Immature natural killer cell (primary cell): Measurements from ENCODE around the gene CDC25C. TPM values are rescaled to one million over a fixed set of nuclear protein-coding genes. Genes with fewer than 3 reads are reported as not detected.
A peak's percentile ranks its signal among the peaks of the same experiment; 100 is the strongest.
"Not testable (repeated sequence)": the region's sequence is repeated elsewhere in the genome, so short reads cannot be mapped to it uniquely, and the experiment has no call there.

Experiments used
- DNase-seq, 3 donors: peaks; one replicate each; pipeline ENCODE4 v3.0.0; 2022; ENCODE audit warnings: mixed read lengths in 1 of 3
- H3K27ac Mint-ChIP-seq, 6 donors: one replicate each; pipeline ENCODE4 v1.8.0; 2020; ENCODE audit warnings: mixed read lengths in 6 of 6, mild to moderate bottlenecking in 5 of 6, inconsistent platforms in 4 of 6, moderate library complexity in 3 of 6
- H3K27me3 Mint-ChIP-seq, 3 donors: one replicate each; pipeline ENCODE4 v1.8.0; 2020 to 2021; ENCODE audit warnings: low read depth in 3 of 3, mild to moderate bottlenecking in 3 of 3, mixed read lengths in 3 of 3, moderate library complexity in 3 of 3, inconsistent platforms in 1 of 3
- H3K36me3 Mint-ChIP-seq, 3 donors: one replicate each; pipeline ENCODE4 v1.8.0; 2020; ENCODE audit warnings: mixed read lengths in 3 of 3, inconsistent platforms in 2 of 3, mild to moderate bottlenecking in 2 of 3
- H3K4me1 Mint-ChIP-seq, 2 donors: one replicate each; pipeline ENCODE4 v1.8.0; 2020; ENCODE audit warnings: inconsistent platforms in 2 of 2, mild to moderate bottlenecking in 2 of 2, mixed read lengths in 2 of 2, moderate library complexity in 1 of 2
- H3K4me3 Mint-ChIP-seq, 5 donors: one replicate each; pipeline ENCODE4 v1.8.0; 2020; ENCODE audit warnings: mild to moderate bottlenecking in 5 of 5, mixed read lengths in 5 of 5, inconsistent platforms in 3 of 5, moderate library complexity in 3 of 5
- H3K9me3 Mint-ChIP-seq, 6 donors: one replicate each; pipeline ENCODE4 v1.8.0; 2020; ENCODE audit warnings: mild to moderate bottlenecking in 6 of 6, mixed read lengths in 6 of 6, inconsistent platforms in 4 of 6, moderate library complexity in 3 of 6
- polyA plus RNA-seq, 3 donors: library from polyadenylated mRNA; unstranded; fragments of 300-500 nt; fragmentation: Illumina TruSeq; gene quantifications; one replicate each; pipeline ENCODE4 v1.2.3, GENCODE V29; 2021

The CDC25C gene
- polyA plus RNA-seq, 3 donors from 2014 or later, result 0.19 to 2.3 (median 0.57) TPM

DNA sequence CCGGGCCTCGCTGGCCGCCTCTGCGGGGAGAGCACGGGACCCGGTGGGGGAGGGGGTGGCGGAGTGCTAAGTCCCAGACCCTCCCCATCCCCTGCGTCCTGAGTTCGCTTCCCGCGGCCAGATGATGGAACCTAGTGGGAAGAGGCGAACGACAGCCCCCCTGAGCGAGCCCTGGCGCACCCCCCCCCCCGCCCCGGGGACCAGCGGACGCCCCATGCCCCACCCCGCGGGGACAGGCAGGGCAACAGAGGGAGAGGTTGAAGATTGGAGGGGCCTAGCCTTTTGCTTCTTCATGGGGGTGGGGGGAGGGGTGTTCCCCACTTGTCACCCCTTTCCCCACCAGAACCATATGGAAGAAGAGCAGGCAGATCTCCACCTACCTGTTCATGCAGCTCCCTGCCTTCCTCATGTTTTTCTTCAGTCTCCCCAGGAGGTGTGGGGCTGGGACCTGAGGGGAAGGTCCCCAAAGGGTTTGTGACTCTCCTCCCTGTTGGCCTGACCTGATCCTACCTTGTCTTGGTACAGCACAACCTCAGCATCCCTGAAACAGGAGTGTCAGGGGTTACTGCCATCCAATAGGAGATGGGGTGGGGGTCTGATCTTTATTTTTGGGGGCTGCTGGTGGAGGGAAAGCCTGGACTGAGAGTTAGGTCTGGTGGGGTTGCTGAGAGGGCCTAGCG is 6.9 kb upstream of the CDC25C start:
- peak in 1 of 3 donors; percentile 9 for DNase-seq
- H3K4me1 Mint-ChIP-seq, result peaks cover 35 to 44% of the 10 kb centered on the region in 2 donors
- H3K9me3 Mint-ChIP-seq, result peaks cover 0 to 2% (median 0%) of the 10 kb centered on the region in 6 donors
- peaks cover 0 to 10% (median 7%) of the 10 kb centered on the region in 3 donors for H3K36me3 Mint-ChIP-seq
- H3K27ac Mint-ChIP-seq, result peak overlapping the region; percentile 85 to 99 (median 94)
- peak overlapping the region; percentile 90 to 97 (median 94) for H3K4me3 Mint-ChIP-seq
- peaks cover 14 to 22% (median 17%) of the 10 kb centered on the region in 3 donors for H3K27me3 Mint-ChIP-seq

DNA sequence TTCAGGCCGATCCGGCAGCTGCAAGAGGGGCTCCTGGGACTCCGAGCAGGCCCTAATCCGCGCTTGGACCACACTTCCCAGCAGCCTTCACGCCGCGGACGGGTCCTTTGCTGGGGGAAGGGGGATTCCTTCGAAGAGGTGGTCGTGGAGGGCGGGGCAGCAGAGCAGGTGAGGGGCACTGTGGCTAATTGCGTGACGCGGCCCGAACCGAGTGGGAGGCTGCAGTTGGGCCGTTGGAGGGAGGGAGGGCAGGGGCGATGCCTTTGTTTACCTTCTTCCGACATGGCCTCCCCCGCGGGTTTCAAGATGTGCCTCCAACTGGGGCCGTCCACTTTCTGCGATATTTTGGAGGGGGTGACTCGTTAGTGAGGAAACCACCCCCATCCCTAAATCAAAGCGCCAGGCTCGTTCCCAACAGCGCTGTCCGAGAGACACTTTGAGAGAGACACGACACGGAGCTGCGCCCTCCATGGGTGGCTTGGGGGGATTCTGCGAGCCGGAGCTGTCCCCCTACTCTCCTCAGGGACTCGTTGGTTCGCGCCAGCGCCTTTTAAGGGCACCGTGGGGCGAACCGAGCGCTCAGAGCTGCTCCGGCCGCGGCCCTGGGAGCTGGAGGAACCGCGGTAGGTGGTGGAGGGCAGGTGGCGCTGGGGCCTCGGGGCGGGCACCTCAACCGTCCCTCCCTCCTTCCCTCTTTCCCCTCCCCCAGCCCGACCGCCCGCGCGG is 6.2 kb upstream of the CDC25C start, which contains the start of gene FAM53C:
Gene FAM53C, plus strand, starts transcription at position 582 of the 726 bp plus-strand sequence. CDS start 3,070 bp downstream, outside the sequence.
- H3K4me1 Mint-ChIP-seq, result peaks cover 36 to 44% of the 10 kb centered on the region in 2 donors
- H3K4me3 Mint-ChIP-seq, result peak within 1 kb of the TSS; percentile 93 to 97 (median 94)
- H3K27me3 Mint-ChIP-seq, result peaks cover 14 to 22% (median 17%) of the 10 kb centered on the region in 3 donors
- peak within 1 kb of the TSS; percentile 94 to 100 (median 99) for H3K27ac Mint-ChIP-seq
- DNase-seq, result peak; percentile 93 to 95 (median 94)
- H3K36me3 Mint-ChIP-seq, result peaks cover 0 to 7% (median 4%) of the 10 kb centered on the region in 3 donors
- H3K9me3 Mint-ChIP-seq, result peaks cover 0 to 2% (median 0%) of the 10 kb centered on the region in 6 donors

DNA sequence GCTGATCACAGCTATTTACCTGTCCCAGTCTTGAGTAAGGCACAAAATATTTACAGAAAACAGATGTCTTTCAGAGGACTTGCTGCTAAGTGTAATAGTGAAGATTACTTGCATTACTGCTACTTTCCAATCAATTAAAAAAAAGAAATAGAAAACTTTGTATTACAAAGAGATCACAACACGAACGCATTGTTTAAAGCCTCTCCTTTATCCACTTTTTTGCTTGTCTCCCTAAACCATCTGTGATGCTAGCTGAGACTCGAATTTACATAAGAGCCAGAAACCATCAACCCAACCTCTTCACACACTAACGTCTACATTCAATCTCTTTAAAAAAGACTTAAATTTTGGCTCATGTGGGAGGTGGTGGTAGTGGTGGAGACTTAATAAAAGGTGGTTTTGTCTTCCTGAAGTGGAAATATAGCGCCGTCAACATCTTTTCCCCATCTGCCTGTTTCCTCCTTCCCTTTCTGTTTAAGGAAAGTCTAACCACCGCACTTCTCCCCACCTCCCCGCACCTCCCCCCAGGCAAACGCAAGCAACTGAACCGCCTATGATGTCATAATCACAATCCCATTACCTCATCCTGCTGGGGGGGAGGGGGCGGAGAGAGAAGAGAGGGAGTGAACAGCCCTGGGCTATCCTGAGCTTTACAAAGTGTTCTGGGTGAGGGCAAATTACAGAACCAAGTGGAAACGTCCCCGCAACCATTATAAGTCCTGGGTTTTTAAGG is 5.5 kb upstream of the CDC25C start:
- peaks cover 0 to 7% (median 4%) of the 10 kb centered on the region in 3 donors for H3K36me3 Mint-ChIP-seq
- peaks cover 0 to 2% (median 0%) of the 10 kb centered on the region in 6 donors for H3K9me3 Mint-ChIP-seq
- H3K4me1 Mint-ChIP-seq, result peaks cover 39 to 46% of the 10 kb centered on the region in 2 donors
- peak overlapping the region; percentile 94 to 100 (median 99) for H3K27ac Mint-ChIP-seq
- no peak for DNase-seq
- peaks cover 14 to 22% (median 17%) of the 10 kb centered on the region in 3 donors for H3K27me3 Mint-ChIP-seq
- peak overlapping the region; percentile 91 to 97 (median 94) for H3K4me3 Mint-ChIP-seq

DNA sequence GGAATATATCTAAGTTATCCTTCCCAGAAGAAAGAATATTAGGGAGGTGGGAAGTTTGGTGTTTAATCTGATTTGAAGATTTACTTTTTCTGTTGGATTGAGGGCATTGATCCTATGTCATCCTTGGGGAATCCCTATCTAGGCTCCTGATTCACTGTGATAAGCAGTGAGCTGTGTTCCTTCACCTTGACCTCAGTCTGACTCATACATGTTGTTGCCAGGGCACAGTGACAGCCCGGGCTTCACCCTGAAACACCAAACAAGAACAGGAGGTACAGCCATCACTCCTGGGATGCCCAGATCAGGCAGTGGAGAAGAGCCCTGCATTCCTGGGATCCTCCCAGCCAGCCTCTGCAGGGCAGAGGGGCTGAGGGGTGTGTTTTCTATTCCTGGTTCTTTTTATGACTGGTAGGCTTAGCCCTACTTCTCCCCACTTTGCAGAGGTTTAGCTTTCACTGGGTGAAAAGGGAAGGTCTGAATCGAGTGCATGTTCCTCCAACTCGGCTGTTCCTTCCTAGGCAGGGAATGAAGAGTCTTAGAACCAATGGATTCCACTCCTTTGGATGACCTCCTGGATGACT is 3.4 kb upstream of the CDC25C start:
- no peaks in the 10 kb centered on the region for H3K36me3 Mint-ChIP-seq
- H3K27ac Mint-ChIP-seq, result peak overlapping the region in 1 of 6 donors; percentile 37
- DNase-seq, result no peak
- peaks cover 16 to 28% (median 20%) of the 10 kb centered on the region in 3 donors for H3K27me3 Mint-ChIP-seq
- peaks cover 44 to 45% of the 10 kb centered on the region in 2 donors for H3K4me1 Mint-ChIP-seq
- no peak overlapping the region for H3K4me3 Mint-ChIP-seq
- peaks cover 0 to 2% (median 0%) of the 10 kb centered on the region in 6 donors for H3K9me3 Mint-ChIP-seq

DNA sequence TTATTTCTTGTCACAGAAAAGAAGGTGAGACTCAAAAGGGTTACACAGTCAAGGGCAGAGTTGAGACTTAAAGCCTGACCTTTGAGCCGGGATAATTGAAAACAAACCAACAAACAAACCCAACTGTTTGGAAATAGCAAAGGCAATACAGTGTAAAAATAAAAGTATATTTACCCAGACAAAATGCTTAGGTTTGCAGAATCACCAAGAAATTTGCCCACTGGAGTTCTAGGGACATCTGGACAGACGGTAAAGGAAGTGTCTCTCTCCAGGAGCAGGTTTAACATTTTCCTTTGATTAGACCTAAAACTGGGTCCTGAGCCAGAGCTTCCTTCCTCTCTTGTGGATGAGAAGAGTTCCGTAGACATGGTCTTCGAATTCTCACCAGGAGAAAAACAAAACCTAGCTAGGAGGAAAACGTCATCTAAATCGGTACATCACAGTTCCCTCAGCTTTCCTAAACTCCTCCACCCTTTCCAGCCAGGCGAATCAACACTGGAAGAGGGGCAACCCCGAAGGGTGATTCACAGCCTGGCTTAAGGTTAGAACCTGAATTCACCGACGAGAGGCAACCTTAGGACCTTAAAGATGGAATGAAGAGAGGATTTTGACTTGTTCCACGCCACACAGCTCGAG is 673 bp downstream of the CDC25C start:
- peaks cover 0 to 2% (median 0%) of the 10 kb centered on the region in 6 donors for H3K9me3 Mint-ChIP-seq
- no peaks in the 10 kb centered on the region for H3K36me3 Mint-ChIP-seq
- H3K4me3 Mint-ChIP-seq, result peak overlapping the region; percentile 87 to 93 (median 90)
- H3K4me1 Mint-ChIP-seq, result peaks cover 19 to 23% of the 10 kb centered on the region in 2 donors
- H3K27ac Mint-ChIP-seq, result peak overlapping the region in 4 of 6 donors; percentile 46 to 64 (median 62)
- DNase-seq, result no peak
- H3K27me3 Mint-ChIP-seq, result peaks cover 2 to 6% (median 2%) of the 10 kb centered on the region in 3 donors

DNA sequence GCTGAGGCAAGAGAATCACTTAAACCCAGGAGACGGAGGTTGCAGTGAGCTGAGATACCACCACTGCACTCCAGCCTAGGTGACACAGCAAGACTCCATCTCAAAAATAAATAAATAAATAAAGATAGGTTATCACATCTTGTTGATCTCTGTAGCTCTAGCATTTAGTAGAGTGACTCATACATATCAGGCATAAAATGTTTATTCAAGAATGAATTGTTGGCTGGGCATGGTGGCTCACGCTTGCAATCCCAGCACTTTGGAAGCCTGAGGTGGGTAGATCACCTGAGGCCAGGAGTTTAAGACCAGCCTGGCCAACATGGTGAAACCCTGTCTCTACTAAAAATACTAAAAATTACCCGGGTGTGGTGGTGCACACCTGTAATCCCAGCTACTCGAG is 13.4 kb downstream of the CDC25C start:
- DNase-seq, H3K4me3 Mint-ChIP-seq, H3K27me3 Mint-ChIP-seq, H3K9me3 Mint-ChIP-seq, H3K36me3 Mint-ChIP-seq, H3K4me1 Mint-ChIP-seq, H3K27ac Mint-ChIP-seq: not testable (repeated sequence)

DNA sequence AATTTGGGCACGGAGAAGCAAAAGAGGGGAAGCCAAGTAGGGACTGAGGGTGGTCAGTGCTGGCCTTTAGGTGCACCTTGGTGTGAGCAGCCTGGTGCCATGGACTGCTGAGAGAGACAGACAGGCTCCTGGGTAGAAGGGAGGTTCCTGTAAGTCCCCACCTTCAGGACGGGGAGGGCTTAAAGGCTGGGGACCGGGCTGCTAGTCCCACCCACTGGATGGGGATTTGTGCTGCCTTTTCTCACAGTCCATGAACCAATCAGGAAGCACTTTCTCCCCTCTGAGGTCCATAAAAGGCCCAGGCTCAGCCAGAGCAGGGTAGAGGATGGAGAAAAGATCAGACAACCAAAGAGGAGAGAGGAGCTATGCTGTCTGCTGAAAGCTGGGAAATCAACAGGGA is 15.2 kb downstream of the CDC25C start:
- Mint-ChIP-seq H3K9me3 (no peaks in the 10 kb centered on the region), H3K4me3 (no peak overlapping the region), H3K27ac (no peak overlapping the region), H3K27me3 (peaks cover 0 to 1% (median 0%) of the 10 kb centered on the region in 3 donors), H3K4me1 (no peaks in the 10 kb centered on the region), H3K36me3 (no peaks in the 10 kb centered on the region)
- no peak for DNase-seq

DNA sequence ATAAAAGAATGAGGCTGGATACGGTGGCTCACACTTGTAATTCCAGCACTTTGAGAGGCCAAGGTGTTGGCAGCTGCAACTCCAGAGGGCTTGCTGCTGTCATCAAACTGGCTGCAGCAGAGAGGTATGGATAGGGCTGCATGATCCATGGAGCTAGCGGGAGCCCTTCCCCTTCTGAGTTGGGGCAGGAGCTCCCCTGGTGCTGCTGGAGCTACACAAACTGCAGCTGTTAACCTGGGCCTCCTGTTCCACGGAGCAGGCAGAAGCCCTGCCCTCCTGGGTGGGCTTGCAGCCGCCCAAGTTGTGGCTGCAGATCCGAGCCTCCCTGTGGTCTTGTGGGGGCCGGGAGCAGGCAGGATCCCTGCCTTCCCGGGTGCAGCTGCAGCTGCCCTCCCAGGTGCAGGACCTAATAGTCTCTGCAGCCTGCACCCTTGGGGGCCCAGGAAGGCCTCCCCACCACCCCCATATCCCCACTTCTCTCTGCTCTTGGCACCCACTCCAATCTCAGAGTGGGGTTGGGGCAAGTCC is 15.8 kb downstream of the CDC25C start:
- no peaks in the 10 kb centered on the region for H3K9me3 Mint-ChIP-seq
- no peaks in the 10 kb centered on the region for H3K36me3 Mint-ChIP-seq
- peaks cover 0 to 1% (median 0%) of the 10 kb centered on the region in 3 donors for H3K27me3 Mint-ChIP-seq
- H3K4me1 Mint-ChIP-seq, result no peaks in the 10 kb centered on the region
- no peak for DNase-seq
- no peak overlapping the region for H3K27ac Mint-ChIP-seq
- H3K4me3 Mint-ChIP-seq, result no peak overlapping the region

DNA sequence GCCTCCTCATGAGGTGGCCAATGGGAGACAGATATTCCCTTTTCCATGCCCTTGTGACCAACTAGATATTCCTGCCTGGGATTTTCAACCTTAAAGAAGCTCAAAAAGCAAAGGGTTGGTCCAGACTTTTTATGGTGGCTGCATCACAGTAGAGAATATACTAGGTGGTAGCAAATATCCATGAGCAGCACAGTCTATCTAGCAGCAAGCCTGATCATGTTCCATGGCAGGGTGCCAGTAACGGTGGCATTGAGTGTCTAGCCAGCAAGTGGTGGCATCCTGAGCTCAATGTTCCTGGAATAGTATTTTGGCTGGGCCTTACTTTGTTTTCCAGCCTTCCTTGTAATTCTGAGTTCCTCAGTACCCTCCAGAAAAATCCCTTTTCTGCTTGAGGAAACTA is 25.8 kb downstream of the CDC25C start:
- Mint-ChIP-seq H3K36me3 (no peaks in the 10 kb centered on the region), H3K4me1 (no peaks in the 10 kb centered on the region), H3K27ac (no peak overlapping the region), H3K4me3 (no peak overlapping the region), H3K27me3 (peaks cover 0 to 3% (median 0%) of the 10 kb centered on the region in 3 donors), H3K9me3 (no peaks in the 10 kb centered on the region)
- DNase-seq, result no peak

DNA sequence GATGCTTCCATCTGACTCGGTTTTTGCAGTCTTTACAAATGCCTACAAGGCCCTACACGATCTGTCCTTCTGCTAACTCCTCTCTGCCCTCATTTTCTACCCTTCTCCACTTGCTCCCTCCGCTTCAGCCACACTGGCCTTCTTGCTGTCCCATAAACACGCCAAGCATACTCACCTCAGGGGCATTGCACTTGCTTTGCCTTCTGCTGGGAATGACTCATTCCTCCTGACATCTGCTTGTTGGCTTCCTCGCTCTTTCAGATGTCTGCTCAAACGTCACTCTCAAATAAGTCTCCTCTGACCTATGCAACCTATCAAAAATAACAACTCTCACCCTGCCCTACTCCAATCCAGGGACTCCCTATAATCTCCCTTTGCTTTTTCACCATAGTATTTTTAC is 28.2 kb downstream of the CDC25C start:
- Mint-ChIP-seq H3K36me3 (no peaks in the 10 kb centered on the region), H3K9me3 (no peaks in the 10 kb centered on the region), H3K4me3 (no peak overlapping the region), H3K27me3 (peaks cover 0 to 3% (median 0%) of the 10 kb centered on the region in 3 donors), H3K27ac (no peak overlapping the region), H3K4me1 (no peaks in the 10 kb centered on the region)
- DNase-seq, result no peak

DNA sequence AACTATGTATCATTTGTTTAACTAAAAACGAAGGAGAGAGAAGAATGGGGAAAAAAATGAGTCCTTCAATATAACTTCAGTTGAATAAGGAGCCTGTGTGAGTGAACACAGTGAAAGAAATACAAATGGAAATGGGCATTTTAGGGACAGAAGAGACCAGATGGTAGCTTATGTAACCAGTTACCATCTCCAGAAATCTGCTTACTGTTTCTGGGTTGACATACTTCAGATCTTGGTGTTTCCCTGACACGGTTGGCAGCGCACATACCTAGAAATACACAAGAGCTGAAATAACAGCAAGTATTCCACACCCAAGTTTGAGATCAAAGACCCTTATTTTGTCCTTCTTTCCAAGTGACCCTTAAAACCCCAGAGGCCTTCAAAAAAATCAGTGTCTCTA is 42.3 kb downstream of the CDC25C start:
- no peak for DNase-seq
- Mint-ChIP-seq H3K4me1 (no peaks in the 10 kb centered on the region), H3K27ac (no peak overlapping the region), H3K27me3 (no peaks in the 10 kb centered on the region), H3K4me3 (no peak overlapping the region), H3K9me3 (no peaks in the 10 kb centered on the region), H3K36me3 (no peaks in the 10 kb centered on the region)

DNA sequence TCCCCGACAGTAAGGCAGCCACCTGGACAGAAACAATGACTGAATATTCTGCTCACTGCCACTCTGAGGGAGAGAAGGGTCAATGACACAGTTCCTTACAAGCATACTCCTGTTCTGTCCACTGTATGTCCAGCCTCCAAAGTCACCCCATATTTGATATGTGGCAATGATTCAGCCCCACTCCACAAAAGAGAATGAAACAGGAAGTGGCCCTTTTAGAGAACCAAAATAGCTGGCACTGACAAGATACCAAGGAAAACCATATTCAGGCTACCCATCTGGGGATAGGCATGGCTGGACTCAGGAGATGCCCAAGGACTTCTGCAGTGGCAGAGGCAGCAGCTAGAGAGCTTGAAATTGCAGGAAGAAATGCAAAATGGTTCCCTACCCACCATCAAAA is 44.4 kb downstream of the CDC25C start:
- Mint-ChIP-seq H3K9me3 (no peaks in the 10 kb centered on the region), H3K4me1 (no peaks in the 10 kb centered on the region)

More for the DNA sequence above, 44.4 kb downstream of the CDC25C start:
- no peak for DNase-seq
- Mint-ChIP-seq H3K27me3 (no peaks in the 10 kb centered on the region), H3K4me3 (no peak overlapping the region), H3K27ac (peak overlapping the region in 2 of 6 donors; percentile 4 to 48), H3K36me3 (no peaks in the 10 kb centered on the region)
